ENCODE data around the gene ZNF354C.

DNA sequence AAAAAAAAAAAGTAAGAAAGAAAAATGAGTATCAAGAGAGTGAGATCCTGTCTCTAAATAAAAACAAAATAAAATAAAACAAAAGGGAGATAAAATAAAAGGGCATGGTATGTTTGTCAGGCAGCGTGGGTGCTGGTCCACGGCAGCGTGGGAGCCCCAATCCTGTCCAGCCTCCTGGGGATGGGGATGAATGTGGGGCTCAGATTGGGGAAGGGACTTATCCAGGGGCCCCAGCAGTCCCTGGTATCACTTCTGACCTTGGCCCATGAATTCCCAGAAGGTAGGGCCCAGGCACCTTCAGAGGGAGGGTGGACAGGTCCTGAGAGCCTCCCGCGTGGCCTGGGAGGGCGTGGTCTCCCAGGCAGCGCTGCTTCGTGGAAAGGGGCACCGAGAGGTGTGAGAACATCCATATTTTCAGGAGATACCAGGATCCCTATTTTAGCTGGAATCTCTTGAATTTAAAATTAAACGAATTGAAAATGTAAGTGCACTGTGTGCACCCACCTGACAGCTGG lies 71.2 kb downstream of the ZNF354C start:
- TF ChIP-seq POLR2AphosphoS5 (IDR thresholded peaks at IDR 0.05; ENCODE audit: low read depth) (no peak), CTCF (IDR thresholded peaks at IDR 0.05; ENCODE audit: insufficient read depth, low read length) (no peak), SPI1 (IDR thresholded peaks at IDR 0.05; ENCODE audit: borderline replicate concordance, low read depth) (no peak), GABPA (IDR thresholded peaks at IDR 0.05; ENCODE audit: low read depth) (no peak)
